Activated CD4-positive, alpha-beta T cell treated with anti-CD3 and anti-CD28 coated beads, Interleukin-2, amount 50 U/mL, for 1 hour (primary cell): Measurements from ENCODE around the gene DHRS3.
A peak's percentile ranks its signal among the peaks of the same experiment; 100 is the strongest.

Experiments
- DNase-seq: peaks from one replicate; pipeline ENCODE4 v3.0.0-alpha.2; 2020

Gene DHRS3

GRCh38 chr1:12596007-12596821, 21.8 kb downstream of the DHRS3 start:
- DNase-seq = no peak

- DNase-seq = no peak
These were observed 22.3 kb downstream of the DHRS3 start for GRCh38 chr1:12595757-12596006.

- peak; percentile 14 for DNase-seq
These were observed 22.8 kb downstream of the DHRS3 start for GRCh38 chr1:12594966-12595756.

- no peak for DNase-seq
These were observed 23.5 kb downstream of the DHRS3 start for GRCh38 chr1:12594490-12594889.

GRCh38 chr1:12593621-12594066, 24.4 kb downstream of the DHRS3 start:
- DNase-seq = no peak

- no peak for DNase-seq
These were observed 25.5 kb downstream of the DHRS3 start for GRCh38 chr1:12592496-12592895.

GRCh38 chr1:12591267-12591938, 26.6 kb downstream of the DHRS3 start:
- DNase-seq = no peak

- no peak for DNase-seq
These were observed 29.3 kb downstream of the DHRS3 start for GRCh38 chr1:12588695-12589094.

GRCh38 chr1:12587981-12588640, 29.9 kb downstream of the DHRS3 start:
- DNase-seq = no peak

GRCh38 chr1:12585951-12586942, 31.8 kb downstream of the DHRS3 start:
- no peak for DNase-seq

GRCh38 chr1:12585536-12585935, 32.5 kb downstream of the DHRS3 start:
- DNase-seq = no peak

- DNase-seq = no peak
These were observed 33.0 kb downstream of the DHRS3 start for GRCh38 chr1:12584900-12585525.

GRCh38 chr1:12583484-12583883, 34.5 kb downstream of the DHRS3 start:
- DNase-seq = no peak

- no peak for DNase-seq
These were observed 35.4 kb downstream of the DHRS3 start for GRCh38 chr1:12582649-12583048.

- DNase-seq = no peak
These were observed 36.8 kb downstream of the DHRS3 start for GRCh38 chr1:12581179-12581578.

GRCh38 chr1:12580054-12580887, 37.7 kb downstream of the DHRS3 start:
- DNase-seq = no peak

GRCh38 chr1:12578860-12579422, 39.1 kb downstream of the DHRS3 start:
- DNase-seq = no peak

GRCh38 chr1:12577020-12577419, 41.0 kb downstream of the DHRS3 start:
- DNase-seq = no peak

- no peak for DNase-seq
These were observed 43.3 kb downstream of the DHRS3 start for GRCh38 chr1:12574757-12575139.
